Middle frontal gyrus (tissue), 1 donor: ENCODE results near the gene TMEM179B.

Experiments used
- DNase-seq: peaks from one replicate; pipeline ENCODE4 v3.0.0-alpha.2; 2015; ENCODE audit warnings: low spot score; ENCODE audit errors: extremely low spot score

The TMEM179B gene

DNA sequence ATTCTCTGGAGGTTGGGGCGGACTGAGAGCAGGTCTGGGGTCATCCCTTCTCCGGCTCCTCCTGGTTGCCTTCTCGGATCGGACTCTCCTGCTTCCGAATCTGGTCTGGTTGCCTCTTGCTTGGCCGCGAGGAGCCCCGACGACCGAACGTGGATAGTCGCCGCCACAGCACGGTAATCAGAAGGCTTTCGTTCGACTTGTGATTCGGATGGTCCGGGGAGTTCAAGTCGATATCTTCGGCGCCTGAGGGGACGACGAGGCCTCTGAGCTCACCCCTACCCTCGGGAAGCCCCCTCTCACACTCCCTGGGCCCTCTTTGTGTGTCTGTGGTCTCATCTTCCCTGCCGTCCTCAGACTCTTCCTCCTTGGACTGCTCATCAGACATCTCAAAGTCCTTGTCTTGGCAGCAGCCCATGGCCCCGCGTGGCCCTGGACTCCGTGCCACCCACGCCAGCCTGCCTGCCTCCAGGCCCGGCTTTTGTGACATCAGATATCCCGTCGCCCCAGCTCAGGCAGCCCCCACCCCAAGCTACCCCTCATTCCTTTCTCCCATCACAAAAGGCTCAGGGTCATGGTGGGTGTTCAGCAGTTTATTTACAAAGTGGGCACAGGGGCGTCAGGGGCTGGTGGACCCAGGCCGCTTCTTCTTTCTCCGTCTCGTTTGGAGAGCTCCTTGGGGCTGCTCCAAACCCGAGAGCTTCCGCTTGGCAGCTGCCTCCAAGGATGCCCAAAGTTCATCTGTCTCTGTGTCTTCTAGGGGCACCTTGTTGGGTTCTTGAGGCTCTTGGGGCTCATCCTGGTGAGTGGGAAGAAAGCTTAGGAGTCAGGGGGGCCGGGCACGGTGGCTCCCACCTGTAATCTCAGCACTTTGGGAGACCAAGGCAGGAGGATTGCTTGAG, 45.4 kb downstream of the TMEM179B start, which contains the start of gene TEX54:
Gene TEX54 (minus strand): TSS at position 506 of the 899 bp plus-strand sequence.
- no peak for DNase-seq

DNA sequence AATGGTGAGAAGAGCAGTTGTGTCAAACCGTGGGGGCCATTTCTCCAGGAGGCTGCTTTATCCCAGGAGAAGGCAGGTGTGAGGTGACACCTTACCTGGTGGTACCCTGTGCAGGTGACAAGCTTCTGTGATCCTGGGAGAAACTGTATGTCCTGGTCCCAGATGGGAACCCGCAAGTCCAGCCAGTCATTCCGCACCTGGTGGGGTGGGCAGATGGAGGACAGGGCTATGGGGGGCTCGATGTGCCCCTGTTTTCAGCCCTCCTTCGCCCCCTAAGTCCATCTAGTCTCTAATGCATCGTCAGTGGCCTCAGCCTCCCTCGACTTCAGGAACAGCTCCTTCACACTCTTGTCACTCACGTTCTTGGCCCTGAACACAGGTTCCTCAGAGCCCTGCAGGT, 48.1 kb downstream of the TMEM179B start:
- no peak for DNase-seq

DNA sequence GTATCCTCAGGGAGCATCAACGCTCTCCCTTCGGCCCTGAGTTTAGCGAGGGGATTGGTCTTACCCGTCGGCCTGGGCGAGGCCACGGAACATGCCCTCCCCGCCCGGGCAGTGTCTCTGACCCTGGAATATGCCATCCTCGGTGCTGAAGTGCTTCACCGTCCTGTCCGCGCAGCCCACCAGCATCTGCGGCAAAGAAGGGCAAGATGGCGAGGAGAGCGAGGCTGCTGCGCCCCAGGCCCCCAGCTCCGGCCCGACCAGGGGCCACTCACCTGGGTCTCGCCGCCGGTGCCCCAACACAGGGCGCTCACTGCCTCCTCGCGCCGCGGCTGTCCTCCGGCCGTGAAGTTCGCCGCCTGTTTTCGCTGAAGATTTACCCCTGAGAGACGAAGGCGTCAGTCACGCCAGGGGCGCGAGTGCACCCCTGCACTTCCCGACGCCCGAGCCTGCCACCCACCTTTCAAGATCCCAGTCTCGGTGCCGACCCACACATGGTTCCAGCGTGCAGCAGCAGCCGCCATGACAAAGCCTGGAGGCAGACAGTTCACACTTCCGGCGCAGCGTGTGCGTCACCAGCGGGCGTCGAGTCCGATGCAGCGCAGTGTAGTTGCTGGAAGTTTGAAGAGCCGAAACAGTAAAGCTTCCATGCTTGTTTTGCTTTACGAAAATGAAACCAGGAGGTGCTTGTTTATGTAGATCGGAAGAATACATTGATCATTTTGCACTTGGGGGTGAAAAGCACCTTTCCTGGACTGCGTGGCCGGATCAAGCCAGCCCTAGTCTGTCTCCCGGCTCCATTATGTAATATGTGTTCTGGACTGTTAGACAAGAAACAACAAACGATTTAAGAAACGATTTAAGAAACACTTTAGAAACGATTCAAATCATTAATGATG, 52.1 kb downstream of the TMEM179B start, which contains the start of gene WDR74:
Gene WDR74 (minus strand): TSS at position 541 of the 896 bp plus-strand sequence. CDS start 20 bp downstream, at position 521.
- peak; percentile 97 for DNase-seq
